Fibroblast of skin of right quadriceps (primary cell): ENCODE measurements around the gene WDR64.

Experiments used
- DNase-seq: peaks from one replicate; pipeline ENCODE4 v3.0.0-alpha.2; 2013

Gene WDR64

DNA sequence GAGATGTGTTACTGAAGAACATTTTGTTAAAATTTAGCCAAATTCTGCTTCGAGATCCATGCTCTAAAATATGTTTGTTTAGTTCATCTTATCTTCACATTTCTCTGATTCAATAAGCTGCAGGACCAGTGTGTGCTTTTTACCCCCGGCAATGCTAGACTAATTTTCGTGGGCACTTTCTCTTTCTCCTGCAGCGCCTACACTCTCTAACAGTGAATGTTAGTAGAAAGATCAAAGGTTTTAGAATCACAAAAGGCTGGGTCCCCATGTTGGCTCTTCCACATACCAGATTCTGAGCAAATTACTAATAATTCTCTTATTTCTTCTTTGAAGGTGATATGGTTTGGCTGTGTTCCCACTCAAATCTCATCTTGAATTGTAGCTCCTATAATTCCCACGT lies 20.4 kb upstream of the WDR64 start:
- no peak for DNase-seq

- DNase-seq, result no peak
Observed at GRCh38 chr1:241632987-241633386, 19.1 kb upstream of the WDR64 start.

GRCh38 chr1:241635556-241636152 lies 16.4 kb upstream of the WDR64 start:
- no peak for DNase-seq

DNA sequence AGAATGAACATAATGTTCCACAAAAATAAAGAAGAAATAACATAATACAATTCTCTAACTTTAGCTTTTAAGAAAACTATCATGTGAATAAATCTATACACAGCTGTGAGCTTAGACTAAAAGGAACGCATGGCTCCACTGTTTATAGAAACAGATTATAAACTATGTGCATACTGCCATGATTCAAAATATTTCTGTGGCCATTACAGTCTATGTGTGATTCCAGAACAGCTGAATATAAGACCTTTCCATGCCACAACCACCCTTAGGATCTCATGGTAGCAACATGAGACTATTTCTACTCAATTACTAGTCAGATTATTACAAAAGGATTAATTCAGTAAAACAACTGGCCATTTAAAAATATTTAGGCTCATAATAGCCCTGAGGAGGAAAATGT lies 15.8 kb upstream of the WDR64 start:
- no peak for DNase-seq

- DNase-seq, result peak; percentile 38
Observed at GRCh38 chr1:241637046-241637590, 15.0 kb upstream of the WDR64 start.

GRCh38 chr1:241637604-241638003 lies 14.5 kb upstream of the WDR64 start:
- no peak for DNase-seq

DNA sequence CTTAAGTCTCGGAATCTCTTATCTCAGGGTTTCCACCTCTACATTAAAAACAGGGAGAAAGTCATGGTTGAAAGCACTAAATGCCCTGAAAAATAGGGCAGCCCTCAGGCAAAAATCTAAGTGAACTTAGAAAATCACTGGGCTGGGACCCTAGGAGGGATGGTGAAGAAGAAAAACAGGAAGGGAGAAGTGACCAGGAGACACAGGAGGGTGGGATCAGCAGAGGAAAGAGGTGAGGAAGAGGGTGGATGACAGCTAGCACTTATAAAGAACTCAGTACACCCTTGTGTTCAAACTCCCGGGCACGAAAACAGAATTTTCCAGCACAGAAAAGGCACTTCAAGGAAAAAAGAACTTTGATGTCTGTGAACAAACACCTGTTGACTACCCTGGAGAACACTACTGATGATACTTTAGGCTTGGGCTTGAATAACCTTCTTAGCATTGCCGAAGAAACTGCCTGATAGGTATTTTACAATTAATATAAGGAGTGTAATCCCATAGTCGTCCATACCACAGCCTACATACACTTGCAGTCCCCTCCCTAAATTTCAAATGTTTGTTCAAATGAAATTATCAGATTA lies 13.9 kb upstream of the WDR64 start:
- DNase-seq, result no peak

DNA sequence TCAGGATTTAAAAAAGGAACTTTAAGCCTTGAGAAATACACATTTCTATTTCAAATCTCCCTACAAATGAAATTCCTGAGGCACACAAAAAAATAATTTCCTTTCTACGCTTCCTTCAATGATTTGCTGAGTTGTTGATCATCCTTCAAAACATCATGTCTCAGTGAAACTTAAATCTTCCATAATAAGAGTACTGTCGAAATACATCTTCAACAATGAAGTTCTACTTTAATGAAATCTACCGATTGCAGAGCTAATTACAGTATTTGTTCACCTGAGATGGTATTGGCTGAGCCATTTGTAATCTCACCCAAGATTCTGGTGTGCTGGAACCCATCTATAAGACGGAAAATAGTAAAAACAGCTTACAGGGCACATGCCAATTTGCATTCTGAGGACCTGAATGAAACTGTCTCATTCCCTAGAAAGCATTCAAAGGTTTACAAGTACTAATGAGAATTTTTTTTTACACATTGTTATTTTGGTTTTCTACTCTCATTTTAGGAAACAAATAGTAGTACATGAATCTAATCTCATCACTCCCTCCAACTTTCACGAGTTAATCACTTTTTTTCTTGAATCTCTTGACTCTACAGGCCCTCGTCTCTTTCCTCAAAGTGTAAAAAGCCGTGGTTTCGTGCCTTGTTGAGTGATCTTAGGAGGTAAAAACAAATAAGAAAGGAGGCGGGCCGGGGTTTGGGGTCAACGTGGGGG lies 13.0 kb upstream of the WDR64 start:
- peak; percentile 28 for DNase-seq

- no peak for DNase-seq
Observed at GRCh38 chr1:241639623-241640148, 12.4 kb upstream of the WDR64 start.

DNA sequence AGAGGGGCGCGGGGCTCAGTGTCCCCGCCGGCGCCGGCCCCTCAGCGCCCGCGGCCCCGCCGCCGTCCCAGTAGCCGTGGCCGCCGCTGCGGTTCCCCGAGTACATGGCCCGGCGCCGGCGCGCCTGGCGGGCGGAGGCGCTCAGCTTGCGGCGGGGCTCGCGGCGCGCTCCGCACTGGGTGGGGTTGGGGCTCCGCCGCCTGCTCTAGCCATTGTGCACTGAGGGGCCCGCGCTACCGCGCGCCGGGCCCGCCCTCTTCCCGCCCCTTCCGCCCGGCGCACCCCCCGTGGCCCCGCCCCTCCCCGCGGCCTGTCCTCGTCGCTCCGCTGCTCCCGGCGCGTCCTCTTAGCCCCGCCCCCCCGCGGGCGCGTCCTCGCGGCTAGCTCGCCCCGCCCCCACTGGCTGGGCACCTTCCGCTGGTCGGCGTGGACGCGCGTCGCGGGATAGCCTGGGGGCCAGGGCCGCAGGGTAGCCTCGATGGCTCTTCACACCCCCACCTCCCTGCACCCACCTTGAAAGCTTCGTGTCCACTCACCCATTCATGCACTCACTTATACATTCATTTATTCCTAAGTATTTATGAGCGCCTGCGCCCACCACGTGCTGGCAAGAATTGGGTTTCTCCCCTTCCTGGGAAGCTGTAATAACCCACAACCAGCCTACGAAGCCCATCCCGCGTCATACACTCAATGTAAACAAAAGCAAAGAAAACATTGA lies 11.8 kb upstream of the WDR64 start, which contains the start of the genes CHML and OPN3:
Gene CHML, minus strand, starts transcription at position 221 of the 718 bp plus-strand sequence. CDS start 4,603 bp downstream, outside the sequence.
Gene OPN3, minus strand, starts transcription at position 221 of the 718 bp plus-strand sequence. Its CDS starts 115 bp downstream, at position 106.
- DNase-seq, result peak; percentile 89

GRCh38 chr1:241640867-241641622 lies 11.0 kb upstream of the WDR64 start:
- no peak for DNase-seq

DNA sequence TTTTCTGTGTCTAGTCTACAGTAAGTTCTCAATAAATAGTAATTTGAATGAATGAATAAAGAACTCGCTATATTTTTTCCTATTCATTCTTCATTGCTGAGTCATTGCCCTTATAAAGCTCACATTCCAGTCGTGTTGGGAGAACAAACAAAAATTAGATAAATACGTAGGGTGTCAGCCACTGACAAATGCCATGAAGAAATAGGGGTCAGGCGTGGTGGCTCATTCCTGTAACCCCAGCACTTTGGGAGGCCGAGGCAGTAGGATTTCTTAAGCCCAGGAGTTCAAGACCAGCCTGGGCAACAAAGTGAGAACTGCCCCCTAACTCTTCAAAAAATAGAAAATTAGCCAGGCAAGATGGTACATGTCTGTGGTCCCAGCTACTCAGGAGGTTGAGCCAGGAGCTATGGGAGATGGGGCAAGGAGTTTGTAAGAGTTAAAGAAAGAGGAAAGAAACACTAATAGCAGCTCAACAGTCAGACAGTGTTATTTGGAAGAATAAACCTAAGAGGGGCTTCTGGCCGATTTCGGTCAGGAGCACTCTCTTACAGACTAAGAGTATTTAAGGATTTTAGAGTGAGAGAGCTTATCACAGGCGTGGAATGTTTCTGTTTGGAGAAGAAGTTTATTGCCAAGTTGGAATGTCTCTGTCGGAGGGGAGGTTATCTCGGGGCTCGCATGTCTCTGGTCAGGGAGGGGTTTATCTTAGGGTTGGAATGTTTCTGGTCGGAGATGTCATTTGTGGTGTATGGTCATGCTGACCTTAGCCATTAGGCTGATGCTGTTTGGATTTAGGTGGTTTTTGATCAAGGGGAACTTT lies 10.1 kb upstream of the WDR64 start:
- DNase-seq, result peak; percentile 57

GRCh38 chr1:241642593-241642944 lies 9.5 kb upstream of the WDR64 start:
- no peak for DNase-seq

- DNase-seq, result no peak
Observed at GRCh38 chr1:241644259-241644658, 7.8 kb upstream of the WDR64 start.

- no peak for DNase-seq
Observed at GRCh38 chr1:241645199-241645598, 6.9 kb upstream of the WDR64 start.

GRCh38 chr1:241646201-241646600 lies 5.9 kb upstream of the WDR64 start:
- no peak for DNase-seq

DNA sequence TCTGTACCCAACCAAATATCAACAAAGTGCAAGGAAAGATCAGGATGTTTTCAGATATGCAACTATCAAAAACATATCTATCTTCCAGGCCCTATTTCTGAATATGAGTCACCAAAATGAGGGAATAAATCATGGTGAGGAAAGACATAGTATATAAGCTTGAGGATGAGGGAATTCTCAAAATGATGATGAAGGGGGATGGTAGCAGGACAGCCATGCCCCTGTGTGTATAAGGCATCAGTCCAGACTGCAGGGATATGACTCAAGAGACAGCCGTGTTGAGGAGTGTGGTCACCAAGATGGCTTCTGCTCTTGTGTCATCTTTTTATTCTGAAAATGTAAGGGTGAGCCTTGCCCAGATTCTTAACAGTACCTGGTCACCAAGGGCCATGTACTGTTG lies 4.4 kb upstream of the WDR64 start:
- peak; percentile 80 for DNase-seq

GRCh38 chr1:241648159-241648558 lies 3.9 kb upstream of the WDR64 start:
- no peak for DNase-seq

- no peak for DNase-seq
Observed at GRCh38 chr1:241654019-241654418, 1.9 kb downstream of the WDR64 start.

DNA sequence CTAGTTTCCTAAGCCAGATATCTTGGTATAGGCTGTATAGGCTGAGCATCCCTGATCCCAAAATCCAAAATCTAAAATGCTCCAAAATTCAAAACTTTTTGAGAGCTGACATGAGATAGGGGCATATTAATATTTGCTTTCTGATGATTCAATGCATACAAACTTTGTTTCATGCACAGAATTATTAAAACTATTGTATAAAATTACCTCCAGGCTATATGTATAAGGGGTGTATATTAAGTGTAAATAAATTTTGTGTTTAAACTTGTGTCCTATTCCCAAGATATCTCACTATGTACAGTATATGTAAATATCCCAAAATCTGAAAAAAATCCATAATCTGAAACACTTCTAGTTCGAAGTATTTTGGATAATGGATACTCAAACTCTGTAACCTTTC lies 2.6 kb downstream of the WDR64 start:
- DNase-seq, result no peak

GRCh38 chr1:241658081-241658793 lies 6.2 kb downstream of the WDR64 start:
- peak; percentile 39 for DNase-seq
